Measurements from ENCODE around the gene NAB2. TPM values are rescaled to one million over a fixed set of nuclear protein-coding genes. Genes with fewer than 3 reads are reported as not detected.

NAB2 gene
- total and polyA plus RNA-seq, 2 of the 8 experiments (the other 6 are each of a cell fraction or from before 2014, with no cell fraction given), result 20.9 to 23.5 TPM

- no peak overlapping the region for H3K27ac ChIP-seq (ENCODE audit: low read depth, low read length)
- H3K18ac ChIP-seq (ENCODE audit: extremely low read depth, low read length), result no peak overlapping the region
- H4K20me1 ChIP-seq (replicated peaks in 1 of 2; ENCODE audit: control insufficient read depth in 1 of 2, insufficient read depth in 2 of 2, low read length in 2 of 2), result peaks cover 9 to 11% of the 10 kb centered on the region in 2 experiments
- ChIA-PET CTCF (ENCODE audit: partially characterized antibody) (interaction anchor here (0.6 to 3.3 kb wide), 8 partner anchors 10 to 75 kb away, joined by 3 to 13 read pairs (median 4); partner anchors contain the start of gene STAT6), POLR2A (ENCODE audit: partially characterized antibody) (interaction anchor here (0.5 to 5.6 kb wide), 9 partner anchors 8 to 207 kb away, joined by 3 to 38 read pairs (median 5); partner anchors contain the start of genes LRP1 and LRP1-AS)
- no peak overlapping the region for H2BK12ac ChIP-seq (ENCODE audit: low read depth, low read length)
- no peaks in the 10 kb centered on the region for H3K9me3 ChIP-seq (ENCODE audit: insufficient read depth in 2 of 2, low read depth in 1 of 2, low read length in 1 of 2)
- peaks cover 4 to 27% (median 19%) of the 10 kb centered on the region in 4 experiments for H3K4me1 ChIP-seq (replicated peaks in 1 of 4; ENCODE audit: control insufficient read depth in 3 of 4, insufficient read depth in 4 of 4, low read length in 3 of 4)
- H2BK5ac ChIP-seq (ENCODE audit: low read depth, low read length), result no peak overlapping the region
- peaks cover 32 to 54% (median 42%) of the 10 kb centered on the region in 4 experiments for H3K36me3 ChIP-seq (ENCODE audit: control insufficient read depth in 2 of 4, insufficient read depth in 4 of 4, low read length in 3 of 4)
- no peak overlapping the region for H2BK15ac ChIP-seq (ENCODE audit: low read length)
- 88% methylated on average over 13 of the region's 13 CpGs; no CpG with 5 or more reads in 1 of the 2 experiments for WGBS, 2 experiments (ENCODE audit: extremely low coverage in 1 of 2, insufficient coverage in 1 of 2, insufficient read length in 1 of 2, insufficient replicate concordance in 2 of 2, low coverage in 1 of 2, low lambda C conversion rate in 2 of 2, missing lambda C conversion rate in 1 of 2)
- H4K5ac ChIP-seq (ENCODE audit: insufficient read length, low read depth, low read length), result no peak overlapping the region
- H2AK5ac ChIP-seq (ENCODE audit: low read depth, low read length), result no peak overlapping the region
- H4K8ac ChIP-seq (ENCODE audit: extremely low read depth, insufficient read depth, low read length), result no peak overlapping the region
- H3K4me2 ChIP-seq (ENCODE audit: insufficient read depth in 1 of 2, low read depth in 2 of 2, low read length in 2 of 2), result no peak overlapping the region
- no peak overlapping the region for H3K9ac ChIP-seq (replicated peaks in 1 of 4; ENCODE audit: extremely low read depth in 1 of 4, low read depth in 3 of 4, low read length in 3 of 4)
- DNase-seq (ENCODE audit: low read depth in 1 of 2, low spot score in 2 of 2) (no peak), FAIRE-seq (no peak)
- no peak overlapping the region for H2BK20ac ChIP-seq (ENCODE audit: low read length)
- H3K23me2 ChIP-seq (ENCODE audit: low read depth, low read length), result no peaks in the 10 kb centered on the region
- H3K79me1 ChIP-seq (ENCODE audit: low read depth, low read length), result peaks cover 11% of the 10 kb centered on the region
- H3K23ac ChIP-seq (ENCODE audit: insufficient read length), result no peak overlapping the region
- H3K4me3 ChIP-seq (ENCODE audit: extremely low read depth in 1 of 4, insufficient read depth in 2 of 4, low read depth in 3 of 4, low read length in 4 of 4), result no peak overlapping the region
- no peak overlapping the region for H2BK120ac ChIP-seq (replicated peaks; ENCODE audit: low read depth, low read length)
- no peak overlapping the region for H4K91ac ChIP-seq (replicated peaks; ENCODE audit: insufficient read length, low read length)
- H3K79me2 ChIP-seq (ENCODE audit: control insufficient read depth in 1 of 2, insufficient read depth in 2 of 2, low read length in 2 of 2), result peaks cover 0 to 46% of the 10 kb centered on the region in 2 experiments; a peak in 2 of 4 replicates
- no peak overlapping the region for H3K4ac ChIP-seq (replicated peaks; ENCODE audit: insufficient read length, low read depth, low read length)
- no peaks in the 10 kb centered on the region for H3K27me3 ChIP-seq (replicated peaks in 1 of 4; ENCODE audit: control insufficient read depth in 3 of 4, extremely low read depth in 1 of 4, insufficient read depth in 3 of 4, low read length in 3 of 4)
- no peak overlapping the region for H3K56ac ChIP-seq (replicated peaks; ENCODE audit: insufficient read length, low read depth, low read length)
- H2AFZ ChIP-seq (ENCODE audit: low read length), result no peak overlapping the region
- H3K14ac ChIP-seq (ENCODE audit: insufficient read length), result no peak overlapping the region
- no peak for TF ChIP-seq SIRT6 (IDR thresholded peaks at IDR 0.05; ENCODE audit: low read length)
- TF ChIP-seq HDAC2 (IDR thresholded peaks at IDR 0.05; ENCODE audit: borderline replicate concordance in 1 of 2, low read depth in 2 of 2, low read length in 2 of 2), result no peak
- no peak for TF ChIP-seq HDAC6 (IDR thresholded peaks at IDR 0.05; ENCODE audit: low read depth, low read length)
- no peak for TF ChIP-seq KDM4A (IDR thresholded peaks at IDR 0.05; ENCODE audit: low read depth, low read length, severe bottlenecking)
- TF ChIP-seq GTF2F1 (IDR thresholded peaks at IDR 0.05; ENCODE audit: borderline replicate concordance, low read depth, low read length), result no peak
- TF ChIP-seq BACH1 (IDR thresholded peaks at IDR 0.05; ENCODE audit: low read length), result no peak
- no peak for TF ChIP-seq ZNF274 (IDR thresholded peaks at IDR 0.05; ENCODE audit: borderline replicate concordance, extremely low read depth, low read length)
- no peak for TF ChIP-seq USF2 (IDR thresholded peaks at IDR 0.05; ENCODE audit: low read length)
- TF ChIP-seq YY1 (IDR thresholded peaks at IDR 0.05; ENCODE audit: low read depth, low read length), result no peak
- TF ChIP-seq SIX5 (IDR thresholded peaks at IDR 0.05; ENCODE audit: low read depth, low read length), result no peak
- TF ChIP-seq CBX8 (IDR thresholded peaks at IDR 0.05; ENCODE audit: borderline replicate concordance, low read depth, low read length), result no peak
These were observed 49.8 kb downstream of the NAB2 start for GRCh38 chr12:57138526-57139272.
